ENCODE results near the gene KLHL11.

DNA sequence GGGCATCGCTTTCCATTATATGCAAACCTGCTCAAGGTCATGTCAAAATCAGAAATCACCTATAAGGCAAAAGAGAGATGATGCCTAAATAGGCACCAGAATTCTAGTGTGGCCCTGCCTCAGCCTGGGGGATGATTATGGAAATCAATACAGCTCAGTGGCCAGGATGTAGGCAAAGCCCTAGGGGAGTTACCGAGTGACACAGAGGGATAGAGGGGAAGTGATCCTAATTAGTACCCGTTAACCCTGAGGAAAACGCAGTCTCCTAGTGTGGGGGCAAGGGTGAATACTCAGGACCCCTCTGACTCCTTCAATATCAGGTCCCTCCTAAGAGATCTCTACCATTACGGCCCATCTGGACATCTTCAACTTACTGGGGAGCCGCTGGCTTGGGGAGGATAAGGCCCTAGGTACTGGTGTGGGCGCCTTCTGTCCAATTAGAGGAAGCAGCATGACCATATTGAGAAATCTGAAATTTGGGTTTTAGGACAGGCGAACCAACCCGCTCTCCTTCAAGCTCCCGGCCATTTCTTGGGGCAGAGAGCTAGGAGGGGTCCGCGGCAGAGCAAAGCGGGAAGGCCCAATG, 29.9 kb downstream of the KLHL11 start:
- TF ChIP-seq, protein P1, sequence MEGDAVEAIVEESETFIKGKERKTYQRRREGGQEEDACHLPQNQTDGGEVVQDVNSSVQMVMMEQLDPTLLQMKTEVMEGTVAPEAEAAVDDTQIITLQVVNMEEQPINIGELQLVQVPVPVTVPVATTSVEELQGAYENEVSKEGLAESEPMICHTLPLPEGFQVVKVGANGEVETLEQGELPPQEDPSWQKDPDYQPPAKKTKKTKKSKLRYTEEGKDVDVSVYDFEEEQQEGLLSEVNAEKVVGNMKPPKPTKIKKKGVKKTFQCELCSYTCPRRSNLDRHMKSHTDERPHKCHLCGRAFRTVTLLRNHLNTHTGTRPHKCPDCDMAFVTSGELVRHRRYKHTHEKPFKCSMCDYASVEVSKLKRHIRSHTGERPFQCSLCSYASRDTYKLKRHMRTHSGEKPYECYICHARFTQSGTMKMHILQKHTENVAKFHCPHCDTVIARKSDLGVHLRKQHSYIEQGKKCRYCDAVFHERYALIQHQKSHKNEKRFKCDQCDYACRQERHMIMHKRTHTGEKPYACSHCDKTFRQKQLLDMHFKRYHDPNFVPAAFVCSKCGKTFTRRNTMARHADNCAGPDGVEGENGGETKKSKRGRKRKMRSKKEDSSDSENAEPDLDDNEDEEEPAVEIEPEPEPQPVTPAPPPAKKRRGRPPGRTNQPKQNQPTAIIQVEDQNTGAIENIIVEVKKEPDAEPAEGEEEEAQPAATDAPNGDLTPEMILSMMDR (conservative IDR thresholded peaks at IDR 0.05), result no peak
- no peak for TF ChIP-seq EZH2 (IDR thresholded peaks at IDR 0.05; ENCODE audit: low read depth)

Measured in PC-9 (cell line).